HG03064 (cell line): ENCODE measurements around the gene CILP.

Experiments
- ATAC-seq: cut with Tn5 transposase; IDR thresholded peaks from one replicate; pipeline ENCODE4 v1.9.1; 2021; ENCODE audit warnings: low read depth; ENCODE audit not compliant: unreplicated experiment

The CILP gene

DNA sequence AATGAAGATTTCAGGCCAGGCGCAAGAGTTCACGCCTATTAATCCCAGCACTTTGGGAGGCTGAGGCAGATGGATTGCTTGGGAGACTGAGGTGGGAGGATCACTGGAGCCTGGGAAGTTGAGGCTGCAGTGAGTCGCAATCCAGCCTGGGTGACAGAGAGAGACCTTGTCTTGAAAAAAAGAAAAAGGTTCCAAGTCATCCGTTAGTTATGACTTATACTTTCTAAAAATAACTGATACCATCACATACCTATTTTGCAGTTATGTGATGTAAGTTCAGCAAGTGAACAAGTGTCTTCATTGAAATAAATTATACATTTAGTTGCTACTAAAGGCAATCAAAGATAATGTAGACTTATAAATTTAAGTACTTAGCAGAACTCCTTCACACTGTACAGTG lies 48.2 kb downstream of the CILP start:
- no peak for ATAC-seq

DNA sequence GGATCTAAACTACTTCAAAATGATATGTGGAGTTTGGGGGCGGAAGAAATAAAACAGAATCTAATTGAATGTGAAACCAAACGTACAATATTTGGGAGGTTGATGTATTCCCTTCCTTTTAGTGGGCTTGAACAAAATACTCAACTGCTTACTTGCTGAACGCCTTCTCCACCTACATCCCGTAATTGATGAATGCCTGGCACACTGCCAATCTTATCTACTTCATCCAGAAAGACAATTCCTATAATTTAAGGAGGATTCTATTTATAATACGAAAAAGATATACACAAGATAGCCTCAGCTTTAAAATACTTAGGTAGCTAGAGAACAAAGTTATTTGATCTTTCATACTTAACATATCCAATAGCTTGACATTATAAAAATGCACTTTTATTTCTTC lies 54.6 kb downstream of the CILP start:
- no peak for ATAC-seq

DNA sequence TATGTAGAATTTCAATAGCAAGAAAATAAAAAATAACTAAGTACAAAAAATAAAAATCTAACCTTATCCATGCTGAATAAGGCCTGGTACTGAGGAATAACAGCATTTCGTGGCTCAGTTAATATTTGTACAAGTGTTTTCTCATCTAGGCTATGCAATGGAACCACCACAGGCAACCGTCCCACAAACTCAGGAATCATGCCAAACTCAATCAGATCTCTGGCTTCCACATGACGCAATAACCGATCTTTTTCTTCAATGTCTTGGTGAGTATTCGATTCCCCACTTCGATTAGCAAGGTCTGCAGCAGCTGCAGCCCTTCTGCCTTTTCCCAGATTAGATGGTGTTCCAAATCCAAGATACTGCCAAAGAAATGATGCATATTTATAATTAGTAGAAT lies 56.6 kb downstream of the CILP start:
- ATAC-seq: no peak

DNA sequence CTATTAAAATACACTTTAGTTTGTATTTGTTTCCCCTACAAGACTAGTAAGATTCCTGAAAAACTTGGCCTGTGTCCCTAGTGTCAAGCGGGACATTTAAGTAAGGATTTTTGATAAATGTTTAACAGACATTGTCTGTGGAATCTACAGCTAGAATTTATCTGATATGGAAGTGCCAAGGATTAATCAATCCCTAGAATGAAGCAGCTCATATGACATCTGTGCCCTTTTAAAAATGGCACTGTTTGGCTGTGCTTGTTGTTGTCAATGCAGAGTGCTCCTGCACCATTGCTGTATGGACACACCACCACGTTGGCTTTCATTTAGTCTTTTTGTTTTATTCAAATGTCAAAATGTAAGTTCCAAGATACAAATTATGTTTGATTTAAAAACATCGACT lies 63.4 kb downstream of the CILP start:
- no peak for ATAC-seq

DNA sequence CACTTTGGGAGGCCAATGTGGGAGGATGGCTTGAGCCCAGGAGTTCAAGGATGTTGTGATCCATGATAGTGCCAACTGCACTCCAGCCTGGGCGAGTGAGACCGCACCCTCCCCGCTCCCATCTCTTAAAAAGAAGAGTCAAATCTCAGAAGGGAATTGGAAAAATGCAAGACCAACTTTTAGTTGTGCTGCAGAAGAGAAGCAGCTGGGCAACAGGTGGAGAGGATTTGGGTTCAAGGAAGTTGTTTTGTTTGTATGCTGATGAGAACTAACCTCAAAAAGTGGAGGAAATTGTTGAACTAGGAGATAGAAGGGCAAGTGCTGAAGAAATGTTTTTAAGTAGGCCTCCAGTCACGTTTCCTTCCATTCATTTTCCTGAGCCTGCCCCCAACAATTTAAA lies 64.8 kb downstream of the CILP start:
- no peak for ATAC-seq
